22Rv1 (cell line): ENCODE data around the gene GABRA4.

Source experiments
- ZFX ChIP-seq: fragments of 450-650 bp; IDR thresholded peaks from 2 replicates; pipeline ENCODE4 v1.6.1; 2017; ENCODE audit warnings: antibody characterized with exemption, borderline replicate concordance
- TF ChIP-seq, protein P1 (sequence below): fragments of 450-650 bp; IDR thresholded peaks from 2 replicates; pipeline ENCODE4 v1.5.1; 2017; ENCODE audit warnings: mild to moderate bottlenecking

DNA sequence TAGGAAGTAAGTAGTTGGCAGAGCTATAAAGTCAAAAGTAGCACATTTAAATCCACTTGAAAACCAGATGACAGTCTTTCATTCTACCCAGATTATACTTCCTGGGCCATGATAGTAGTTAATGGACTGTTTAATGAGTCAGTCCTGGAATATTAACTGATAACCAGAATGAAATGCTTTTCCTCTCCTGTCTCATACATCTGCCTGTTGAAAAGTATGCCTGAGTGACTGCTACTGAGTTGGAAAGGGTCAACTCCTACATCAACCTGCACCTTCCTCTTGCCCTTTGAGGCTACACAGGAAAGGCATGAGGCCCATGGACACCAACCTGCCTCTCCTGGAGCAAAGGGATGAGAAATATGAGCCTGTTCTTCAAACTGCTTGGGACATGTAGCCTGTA lies 48.3 kb downstream of the GABRA4 start:
- TF ChIP-seq, protein P1, sequence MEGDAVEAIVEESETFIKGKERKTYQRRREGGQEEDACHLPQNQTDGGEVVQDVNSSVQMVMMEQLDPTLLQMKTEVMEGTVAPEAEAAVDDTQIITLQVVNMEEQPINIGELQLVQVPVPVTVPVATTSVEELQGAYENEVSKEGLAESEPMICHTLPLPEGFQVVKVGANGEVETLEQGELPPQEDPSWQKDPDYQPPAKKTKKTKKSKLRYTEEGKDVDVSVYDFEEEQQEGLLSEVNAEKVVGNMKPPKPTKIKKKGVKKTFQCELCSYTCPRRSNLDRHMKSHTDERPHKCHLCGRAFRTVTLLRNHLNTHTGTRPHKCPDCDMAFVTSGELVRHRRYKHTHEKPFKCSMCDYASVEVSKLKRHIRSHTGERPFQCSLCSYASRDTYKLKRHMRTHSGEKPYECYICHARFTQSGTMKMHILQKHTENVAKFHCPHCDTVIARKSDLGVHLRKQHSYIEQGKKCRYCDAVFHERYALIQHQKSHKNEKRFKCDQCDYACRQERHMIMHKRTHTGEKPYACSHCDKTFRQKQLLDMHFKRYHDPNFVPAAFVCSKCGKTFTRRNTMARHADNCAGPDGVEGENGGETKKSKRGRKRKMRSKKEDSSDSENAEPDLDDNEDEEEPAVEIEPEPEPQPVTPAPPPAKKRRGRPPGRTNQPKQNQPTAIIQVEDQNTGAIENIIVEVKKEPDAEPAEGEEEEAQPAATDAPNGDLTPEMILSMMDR, result no peak
- no peak for TF ChIP-seq ZFX
